HEK293 (cell line): Measurements from ENCODE around the gene CCDC85C.
A peak's percentile ranks its signal among the peaks of the same experiment; 100 is the strongest.

ENCODE experiments used
- MEIS1 ChIP-seq: sonication (generic); formaldehyde crosslinking; IDR thresholded peaks from 2 replicates; pipeline ENCODE4 v1.8.1; 2022; ENCODE audit warnings: missing genetic modification reagents, mild to moderate bottlenecking, borderline replicate concordance
- ZBTB48 ChIP-seq: fragments of 450-650 bp; formaldehyde crosslinking; IDR thresholded peaks from 2 replicates; pipeline ENCODE4 v1.5.1; 2016; ENCODE audit warnings: missing biosample characterization, missing genetic modification characterization
- ZBTB7A ChIP-seq: fragments of 450-650 bp; formaldehyde crosslinking; IDR thresholded peaks from 2 replicates; pipeline ENCODE4 v1.5.1; 2016; ENCODE audit warnings: low read depth, missing biosample characterization, missing genetic modification characterization
- ZFHX2 ChIP-seq: fragments of 450-650 bp; formaldehyde crosslinking; conservative IDR thresholded peaks from 2 replicates; pipeline ENCODE4 v1.5.1; 2016; ENCODE audit warnings: missing biosample characterization, missing genetic modification characterization
- ZFP3 ChIP-seq: fragments of 450-650 bp; formaldehyde crosslinking; IDR thresholded peaks from 2 replicates; pipeline ENCODE4 v1.5.1; 2016; ENCODE audit warnings: low read depth, missing biosample characterization, missing genetic modification characterization
- ZNF133 ChIP-seq: fragments of 450-650 bp; formaldehyde crosslinking; IDR thresholded peaks from 2 replicates; pipeline ENCODE4 v1.5.1; 2016; ENCODE audit warnings: missing biosample characterization, missing genetic modification characterization
- ZNF140 ChIP-seq: fragments of 450-650 bp; formaldehyde crosslinking; IDR thresholded peaks from 2 replicates; pipeline ENCODE4 v1.5.1; 2016; ENCODE audit warnings: missing biosample characterization, missing genetic modification characterization
- ZNF2 ChIP-seq: fragments of 450-650 bp; formaldehyde crosslinking; IDR thresholded peaks from 2 replicates; pipeline ENCODE4 v1.5.1; 2016; ENCODE audit warnings: missing biosample characterization, missing genetic modification characterization
- ZNF202 ChIP-seq: fragments of 450-650 bp; formaldehyde crosslinking; IDR thresholded peaks from 2 replicates; pipeline ENCODE4 v1.5.1; 2016; ENCODE audit warnings: missing biosample characterization, missing genetic modification characterization, borderline replicate concordance
- ZNF335 ChIP-seq: fragments of 450-650 bp; formaldehyde crosslinking; conservative IDR thresholded peaks from 2 replicates; pipeline ENCODE4 v1.5.1; 2016; ENCODE audit warnings: missing biosample characterization, missing genetic modification characterization
- ZNF660 ChIP-seq: fragments of 450-650 bp; IDR thresholded peaks from 2 replicates; pipeline ENCODE4 v1.5.1; 2018; ENCODE audit warnings: missing biosample characterization, mild to moderate bottlenecking, missing genetic modification characterization
- ZNF664 ChIP-seq: fragments of 450-650 bp; formaldehyde crosslinking; IDR thresholded peaks from 2 replicates; pipeline ENCODE4 v1.5.1; 2016; ENCODE audit warnings: missing biosample characterization, missing genetic modification characterization
- ZNF776 ChIP-seq: fragments of 450-650 bp; formaldehyde crosslinking; IDR thresholded peaks from 2 replicates; pipeline ENCODE4 v1.5.0; 2017; ENCODE audit warnings: missing biosample characterization, missing genetic modification characterization, borderline replicate concordance
- ZNF843 ChIP-seq: fragments of 450-650 bp; formaldehyde crosslinking; IDR thresholded peaks from 2 replicates; pipeline ENCODE4 v1.5.1; 2016; ENCODE audit warnings: missing biosample characterization, missing genetic modification characterization
- ZSCAN16 ChIP-seq: fragments of 450-650 bp; formaldehyde crosslinking; IDR thresholded peaks from 2 replicates; pipeline ENCODE4 v1.5.1; 2016; ENCODE audit warnings: missing biosample characterization, missing genetic modification characterization
- ZSCAN30 ChIP-seq: fragments of 450-650 bp; IDR thresholded peaks from 2 replicates; pipeline ENCODE4 v1.5.1; 2018; ENCODE audit warnings: missing biosample characterization, mild to moderate bottlenecking, missing genetic modification characterization, moderate library complexity
- TF ChIP-seq, protein P1 (sequence below): fragments of 450-650 bp; formaldehyde crosslinking; IDR thresholded peaks from 2 replicates; pipeline ENCODE4 v1.5.1; 2016; ENCODE audit warnings: missing biosample characterization, missing genetic modification characterization
- TF ChIP-seq, protein P2 (sequence below): fragments of 450-650 bp; formaldehyde crosslinking; IDR thresholded peaks from 2 replicates; pipeline ENCODE4 v1.5.1; 2016; ENCODE audit warnings: missing biosample characterization, missing genetic modification characterization, borderline replicate concordance
- TF ChIP-seq, protein P3 (sequence below): fragments of 450-650 bp; formaldehyde crosslinking; IDR thresholded peaks from 2 replicates; pipeline ENCODE4 v1.5.1; 2016; ENCODE audit warnings: missing biosample characterization, missing genetic modification characterization
- TF ChIP-seq, protein P4 (sequence below): fragments of 450-650 bp; IDR thresholded peaks from 2 replicates; pipeline ENCODE4 v1.5.1; 2018; ENCODE audit warnings: missing biosample characterization, mild to moderate bottlenecking, missing genetic modification characterization
- TF ChIP-seq, protein P5 (sequence below): fragments of 450-650 bp; formaldehyde crosslinking; IDR thresholded peaks from 2 replicates; pipeline ENCODE4 v1.5.0; 2017; ENCODE audit warnings: missing biosample characterization, missing genetic modification characterization, borderline replicate concordance

The CCDC85C gene

DNA sequence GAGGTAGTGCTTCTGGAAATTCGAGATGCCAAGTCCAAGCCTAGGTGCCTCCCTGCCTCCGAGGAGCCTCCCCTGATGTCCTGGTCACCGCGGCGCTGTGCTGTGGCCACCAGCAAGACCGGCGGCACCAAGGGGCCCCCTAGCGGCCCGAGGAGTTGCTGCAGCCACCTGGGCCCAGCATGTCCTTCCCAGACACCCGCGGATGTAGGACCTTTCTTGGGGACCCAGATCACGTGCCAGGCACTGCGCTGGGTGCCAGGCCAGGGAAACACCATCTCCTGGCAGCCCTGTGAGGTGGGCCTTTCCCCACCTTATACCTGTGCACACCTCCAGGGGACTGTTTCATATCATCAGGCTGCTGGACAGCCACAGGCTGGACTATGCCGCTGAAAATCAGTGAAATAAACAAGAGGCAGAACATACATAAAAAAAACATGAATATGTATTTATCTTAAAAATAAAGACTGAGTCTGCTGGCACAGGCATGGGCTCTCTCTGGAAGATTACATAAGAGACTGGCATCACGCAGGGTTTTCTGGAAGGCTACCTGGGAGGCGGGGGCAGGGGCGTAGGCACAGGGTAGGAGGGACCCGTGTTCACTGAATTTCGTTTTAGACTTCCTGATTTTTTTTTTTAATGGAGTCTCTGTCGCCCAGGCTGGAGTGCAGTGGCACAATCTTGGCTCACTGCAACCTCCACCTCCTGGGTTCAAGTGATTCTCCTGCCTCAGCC lies 25.0 kb upstream of the CCDC85C start (continued):
- TF ChIP-seq, protein P1, sequence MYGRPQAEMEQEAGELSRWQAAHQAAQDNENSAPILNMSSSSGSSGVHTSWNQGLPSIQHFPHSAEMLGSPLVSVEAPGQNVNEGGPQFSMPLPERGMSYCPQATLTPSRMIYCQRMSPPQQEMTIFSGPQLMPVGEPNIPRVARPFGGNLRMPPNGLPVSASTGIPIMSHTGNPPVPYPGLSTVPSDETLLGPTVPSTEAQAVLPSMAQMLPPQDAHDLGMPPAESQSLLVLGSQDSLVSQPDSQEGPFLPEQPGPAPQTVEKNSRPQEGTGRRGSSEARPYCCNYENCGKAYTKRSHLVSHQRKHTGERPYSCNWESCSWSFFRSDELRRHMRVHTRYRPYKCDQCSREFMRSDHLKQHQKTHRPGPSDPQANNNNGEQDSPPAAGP, result peak; percentile 66; the same call in 1 of the 2 replicates
- TF ChIP-seq, protein P2, sequence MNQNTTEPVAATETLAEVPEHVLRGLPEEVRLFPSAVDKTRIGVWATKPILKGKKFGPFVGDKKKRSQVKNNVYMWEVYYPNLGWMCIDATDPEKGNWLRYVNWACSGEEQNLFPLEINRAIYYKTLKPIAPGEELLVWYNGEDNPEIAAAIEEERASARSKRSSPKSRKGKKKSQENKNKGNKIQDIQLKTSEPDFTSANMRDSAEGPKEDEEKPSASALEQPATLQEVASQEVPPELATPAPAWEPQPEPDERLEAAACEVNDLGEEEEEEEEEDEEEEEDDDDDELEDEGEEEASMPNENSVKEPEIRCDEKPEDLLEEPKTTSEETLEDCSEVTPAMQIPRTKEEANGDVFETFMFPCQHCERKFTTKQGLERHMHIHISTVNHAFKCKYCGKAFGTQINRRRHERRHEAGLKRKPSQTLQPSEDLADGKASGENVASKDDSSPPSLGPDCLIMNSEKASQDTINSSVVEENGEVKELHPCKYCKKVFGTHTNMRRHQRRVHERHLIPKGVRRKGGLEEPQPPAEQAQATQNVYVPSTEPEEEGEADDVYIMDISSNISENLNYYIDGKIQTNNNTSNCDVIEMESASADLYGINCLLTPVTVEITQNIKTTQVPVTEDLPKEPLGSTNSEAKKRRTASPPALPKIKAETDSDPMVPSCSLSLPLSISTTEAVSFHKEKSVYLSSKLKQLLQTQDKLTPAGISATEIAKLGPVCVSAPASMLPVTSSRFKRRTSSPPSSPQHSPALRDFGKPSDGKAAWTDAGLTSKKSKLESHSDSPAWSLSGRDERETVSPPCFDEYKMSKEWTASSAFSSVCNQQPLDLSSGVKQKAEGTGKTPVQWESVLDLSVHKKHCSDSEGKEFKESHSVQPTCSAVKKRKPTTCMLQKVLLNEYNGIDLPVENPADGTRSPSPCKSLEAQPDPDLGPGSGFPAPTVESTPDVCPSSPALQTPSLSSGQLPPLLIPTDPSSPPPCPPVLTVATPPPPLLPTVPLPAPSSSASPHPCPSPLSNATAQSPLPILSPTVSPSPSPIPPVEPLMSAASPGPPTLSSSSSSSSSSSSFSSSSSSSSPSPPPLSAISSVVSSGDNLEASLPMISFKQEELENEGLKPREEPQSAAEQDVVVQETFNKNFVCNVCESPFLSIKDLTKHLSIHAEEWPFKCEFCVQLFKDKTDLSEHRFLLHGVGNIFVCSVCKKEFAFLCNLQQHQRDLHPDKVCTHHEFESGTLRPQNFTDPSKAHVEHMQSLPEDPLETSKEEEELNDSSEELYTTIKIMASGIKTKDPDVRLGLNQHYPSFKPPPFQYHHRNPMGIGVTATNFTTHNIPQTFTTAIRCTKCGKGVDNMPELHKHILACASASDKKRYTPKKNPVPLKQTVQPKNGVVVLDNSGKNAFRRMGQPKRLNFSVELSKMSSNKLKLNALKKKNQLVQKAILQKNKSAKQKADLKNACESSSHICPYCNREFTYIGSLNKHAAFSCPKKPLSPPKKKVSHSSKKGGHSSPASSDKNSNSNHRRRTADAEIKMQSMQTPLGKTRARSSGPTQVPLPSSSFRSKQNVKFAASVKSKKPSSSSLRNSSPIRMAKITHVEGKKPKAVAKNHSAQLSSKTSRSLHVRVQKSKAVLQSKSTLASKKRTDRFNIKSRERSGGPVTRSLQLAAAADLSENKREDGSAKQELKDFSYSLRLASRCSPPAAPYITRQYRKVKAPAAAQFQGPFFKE (tag by site-specific recombination), result no peak
- no peak for TF ChIP-seq ZNF843 (tag by site-specific recombination)
- TF ChIP-seq ZFHX2 (tag by site-specific recombination), result no peak
- TF ChIP-seq, protein P3, sequence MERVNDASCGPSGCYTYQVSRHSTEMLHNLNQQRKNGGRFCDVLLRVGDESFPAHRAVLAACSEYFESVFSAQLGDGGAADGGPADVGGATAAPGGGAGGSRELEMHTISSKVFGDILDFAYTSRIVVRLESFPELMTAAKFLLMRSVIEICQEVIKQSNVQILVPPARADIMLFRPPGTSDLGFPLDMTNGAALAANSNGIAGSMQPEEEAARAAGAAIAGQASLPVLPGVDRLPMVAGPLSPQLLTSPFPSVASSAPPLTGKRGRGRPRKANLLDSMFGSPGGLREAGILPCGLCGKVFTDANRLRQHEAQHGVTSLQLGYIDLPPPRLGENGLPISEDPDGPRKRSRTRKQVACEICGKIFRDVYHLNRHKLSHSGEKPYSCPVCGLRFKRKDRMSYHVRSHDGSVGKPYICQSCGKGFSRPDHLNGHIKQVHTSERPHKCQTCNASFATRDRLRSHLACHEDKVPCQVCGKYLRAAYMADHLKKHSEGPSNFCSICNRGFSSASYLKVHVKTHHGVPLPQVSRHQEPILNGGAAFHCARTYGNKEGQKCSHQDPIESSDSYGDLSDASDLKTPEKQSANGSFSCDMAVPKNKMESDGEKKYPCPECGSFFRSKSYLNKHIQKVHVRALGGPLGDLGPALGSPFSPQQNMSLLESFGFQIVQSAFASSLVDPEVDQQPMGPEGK (tag by site-specific recombination), result no peak
- no peak for TF ChIP-seq ZSCAN16 (tag by site-specific recombination)
- no peak for TF ChIP-seq ZBTB7A
- TF ChIP-seq ZNF776 (tag by site-specific recombination), result no peak
- TF ChIP-seq ZNF335 (tag by site-specific recombination), result peak; percentile 87
- peak; percentile 93 for TF ChIP-seq ZSCAN30
- no peak for TF ChIP-seq ZNF133 (tag by site-specific recombination)
- no peak for TF ChIP-seq ZNF660 (tag by site-specific recombination)
- TF ChIP-seq ZNF202 (tag by site-specific recombination), result no peak
- TF ChIP-seq ZNF140 (tag by site-specific recombination), result no peak
- TF ChIP-seq, protein P4, sequence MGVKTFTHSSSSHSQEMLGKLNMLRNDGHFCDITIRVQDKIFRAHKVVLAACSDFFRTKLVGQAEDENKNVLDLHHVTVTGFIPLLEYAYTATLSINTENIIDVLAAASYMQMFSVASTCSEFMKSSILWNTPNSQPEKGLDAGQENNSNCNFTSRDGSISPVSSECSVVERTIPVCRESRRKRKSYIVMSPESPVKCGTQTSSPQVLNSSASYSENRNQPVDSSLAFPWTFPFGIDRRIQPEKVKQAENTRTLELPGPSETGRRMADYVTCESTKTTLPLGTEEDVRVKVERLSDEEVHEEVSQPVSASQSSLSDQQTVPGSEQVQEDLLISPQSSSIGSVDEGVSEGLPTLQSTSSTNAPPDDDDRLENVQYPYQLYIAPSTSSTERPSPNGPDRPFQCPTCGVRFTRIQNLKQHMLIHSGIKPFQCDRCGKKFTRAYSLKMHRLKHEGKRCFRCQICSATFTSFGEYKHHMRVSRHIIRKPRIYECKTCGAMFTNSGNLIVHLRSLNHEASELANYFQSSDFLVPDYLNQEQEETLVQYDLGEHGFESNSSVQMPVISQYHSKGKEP (tag by site-specific recombination), result no peak
- TF ChIP-seq ZBTB48 (tag by site-specific recombination), result no peak
- no peak for TF ChIP-seq MEIS1 (CRISPR knock-in tag)
- peak; percentile 94 for TF ChIP-seq ZNF2 (tag by site-specific recombination)
- no peak for TF ChIP-seq ZFP3 (tag by site-specific recombination)
- TF ChIP-seq, protein P5, sequence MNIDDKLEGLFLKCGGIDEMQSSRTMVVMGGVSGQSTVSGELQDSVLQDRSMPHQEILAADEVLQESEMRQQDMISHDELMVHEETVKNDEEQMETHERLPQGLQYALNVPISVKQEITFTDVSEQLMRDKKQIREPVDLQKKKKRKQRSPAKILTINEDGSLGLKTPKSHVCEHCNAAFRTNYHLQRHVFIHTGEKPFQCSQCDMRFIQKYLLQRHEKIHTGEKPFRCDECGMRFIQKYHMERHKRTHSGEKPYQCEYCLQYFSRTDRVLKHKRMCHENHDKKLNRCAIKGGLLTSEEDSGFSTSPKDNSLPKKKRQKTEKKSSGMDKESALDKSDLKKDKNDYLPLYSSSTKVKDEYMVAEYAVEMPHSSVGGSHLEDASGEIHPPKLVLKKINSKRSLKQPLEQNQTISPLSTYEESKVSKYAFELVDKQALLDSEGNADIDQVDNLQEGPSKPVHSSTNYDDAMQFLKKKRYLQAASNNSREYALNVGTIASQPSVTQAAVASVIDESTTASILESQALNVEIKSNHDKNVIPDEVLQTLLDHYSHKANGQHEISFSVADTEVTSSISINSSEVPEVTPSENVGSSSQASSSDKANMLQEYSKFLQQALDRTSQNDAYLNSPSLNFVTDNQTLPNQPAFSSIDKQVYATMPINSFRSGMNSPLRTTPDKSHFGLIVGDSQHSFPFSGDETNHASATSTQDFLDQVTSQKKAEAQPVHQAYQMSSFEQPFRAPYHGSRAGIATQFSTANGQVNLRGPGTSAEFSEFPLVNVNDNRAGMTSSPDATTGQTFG (tag by site-specific recombination), result no peak
- no peak for TF ChIP-seq ZNF664
